Testis (tissue), 3 donors: ENCODE results near the gene TRIM15. TPM values are rescaled to one million over a fixed set of nuclear protein-coding genes. Genes with fewer than 3 reads are reported as not detected.

Experiments
- DNase-seq: peaks from one replicate; pipeline ENCODE4 v3.0.0-alpha.2; 2019
- H3K27ac ChIP-seq, 2 donors: fragments of 200-600 bp; sonication (generic); one replicate each; pipeline ENCODE4 v1.5.1; 2019
- H3K27me3 ChIP-seq: fragments of 200-600 bp; sonication (generic); one replicate; pipeline ENCODE4 v1.5.1; 2019
- H3K36me3 ChIP-seq: fragments of 200-600 bp; sonication (generic); one replicate; pipeline ENCODE4 v1.5.1; 2017; ENCODE audit warnings: low read depth; ENCODE audit errors: missing control alignments
- H3K4me1 ChIP-seq: fragments of 200-600 bp; sonication (generic); one replicate; pipeline ENCODE4 v1.5.1; 2019
- H3K4me3 ChIP-seq, 2 donors: fragments of 200-600 bp; sonication (generic); one replicate each; pipeline ENCODE4 v1.5.1; 2017 to 2019
- H3K9me3 ChIP-seq: fragments of 200-600 bp; sonication (generic); one replicate; pipeline ENCODE4 v1.5.1; 2017
- POLR2A ChIP-seq: fragments of 450-650 bp; IDR thresholded peaks from one replicate; pipeline ENCODE4 v1.6.1; 2017; ENCODE audit warnings: antibody characterized with exemption, mild to moderate bottlenecking, moderate library complexity
- WGBS, 2 donors: methylation state at CpG; one replicate each; pipeline ENCODE4 v1.1.5; 2018; 5-methylcytosine and 5-hydroxymethylcytosine counted together
- intact Hi-C: fragments of 100-400 bp; cut with DNase I; formaldehyde crosslinking; loops from one replicate; pipeline ENCODE4 v1.15.1; 2023; ENCODE audit warnings: low total_unique reads
- polyA plus RNA-seq: library from polyadenylated mRNA; stranded (reverse); fragments of 350-450 nt; fragmentation: Illumina TruSeq; extraction: RNeasy Lipid Tissue Mini Kit (QIAGEN cat#74804); gene quantifications from one replicate; pipeline ENCODE4 v1.2.3, GENCODE V29; 2014; ENCODE audit warnings: low read depth, low replicate concordance; ENCODE audit not compliant: insufficient read depth
- total RNA-seq, 2 donors: library from RNA; depleted of rRNA; stranded (reverse); fragments of >200 nt; gene quantifications; one replicate each; pipeline ENCODE4 v1.2.3, GENCODE V29; 2016
- TF ChIP-seq, protein P1 (sequence below), 3 experiments: fragments of 450-650 bp in 2 of 3; fragments of 200-600 bp in 1 of 3; sonication (generic) in 1 of 3; IDR thresholded peaks; one replicate each; pipeline ENCODE4 v1.5.1; 2016 to 2019; ENCODE audit warnings: antibody characterized with exemption in 3 of 3, mild to moderate bottlenecking in 2 of 3, moderate library complexity in 1 of 3

Gene TRIM15
- total and polyA plus RNA-seq, 3 donors from 2014 or later, result 0.25 to 1.1 TPM; not detected in 1

- no peak overlapping the region for H3K27ac ChIP-seq
- intact Hi-C loops, result no loop called here
- no peaks in the 10 kb centered on the region for H3K4me1 ChIP-seq
- H3K4me3 ChIP-seq, result no peak overlapping the region
- TF ChIP-seq POLR2A, result no peak
- TF ChIP-seq, protein P1, sequence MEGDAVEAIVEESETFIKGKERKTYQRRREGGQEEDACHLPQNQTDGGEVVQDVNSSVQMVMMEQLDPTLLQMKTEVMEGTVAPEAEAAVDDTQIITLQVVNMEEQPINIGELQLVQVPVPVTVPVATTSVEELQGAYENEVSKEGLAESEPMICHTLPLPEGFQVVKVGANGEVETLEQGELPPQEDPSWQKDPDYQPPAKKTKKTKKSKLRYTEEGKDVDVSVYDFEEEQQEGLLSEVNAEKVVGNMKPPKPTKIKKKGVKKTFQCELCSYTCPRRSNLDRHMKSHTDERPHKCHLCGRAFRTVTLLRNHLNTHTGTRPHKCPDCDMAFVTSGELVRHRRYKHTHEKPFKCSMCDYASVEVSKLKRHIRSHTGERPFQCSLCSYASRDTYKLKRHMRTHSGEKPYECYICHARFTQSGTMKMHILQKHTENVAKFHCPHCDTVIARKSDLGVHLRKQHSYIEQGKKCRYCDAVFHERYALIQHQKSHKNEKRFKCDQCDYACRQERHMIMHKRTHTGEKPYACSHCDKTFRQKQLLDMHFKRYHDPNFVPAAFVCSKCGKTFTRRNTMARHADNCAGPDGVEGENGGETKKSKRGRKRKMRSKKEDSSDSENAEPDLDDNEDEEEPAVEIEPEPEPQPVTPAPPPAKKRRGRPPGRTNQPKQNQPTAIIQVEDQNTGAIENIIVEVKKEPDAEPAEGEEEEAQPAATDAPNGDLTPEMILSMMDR (IDR thresholded peaks at IDR 0.05), result no peak
- no peaks in the 10 kb centered on the region for H3K27me3 ChIP-seq
- no peaks in the 10 kb centered on the region for H3K9me3 ChIP-seq
- H3K36me3 ChIP-seq, result no peaks in the 10 kb centered on the region
- no peak for DNase-seq
- WGBS, 2 donors, result 39 to 62% methylated on average over 2 of the region's 2 CpGs
Observed at GRCh38 chr6:30122515-30122914, 40.8 kb upstream of the TRIM15 start.

DNA sequence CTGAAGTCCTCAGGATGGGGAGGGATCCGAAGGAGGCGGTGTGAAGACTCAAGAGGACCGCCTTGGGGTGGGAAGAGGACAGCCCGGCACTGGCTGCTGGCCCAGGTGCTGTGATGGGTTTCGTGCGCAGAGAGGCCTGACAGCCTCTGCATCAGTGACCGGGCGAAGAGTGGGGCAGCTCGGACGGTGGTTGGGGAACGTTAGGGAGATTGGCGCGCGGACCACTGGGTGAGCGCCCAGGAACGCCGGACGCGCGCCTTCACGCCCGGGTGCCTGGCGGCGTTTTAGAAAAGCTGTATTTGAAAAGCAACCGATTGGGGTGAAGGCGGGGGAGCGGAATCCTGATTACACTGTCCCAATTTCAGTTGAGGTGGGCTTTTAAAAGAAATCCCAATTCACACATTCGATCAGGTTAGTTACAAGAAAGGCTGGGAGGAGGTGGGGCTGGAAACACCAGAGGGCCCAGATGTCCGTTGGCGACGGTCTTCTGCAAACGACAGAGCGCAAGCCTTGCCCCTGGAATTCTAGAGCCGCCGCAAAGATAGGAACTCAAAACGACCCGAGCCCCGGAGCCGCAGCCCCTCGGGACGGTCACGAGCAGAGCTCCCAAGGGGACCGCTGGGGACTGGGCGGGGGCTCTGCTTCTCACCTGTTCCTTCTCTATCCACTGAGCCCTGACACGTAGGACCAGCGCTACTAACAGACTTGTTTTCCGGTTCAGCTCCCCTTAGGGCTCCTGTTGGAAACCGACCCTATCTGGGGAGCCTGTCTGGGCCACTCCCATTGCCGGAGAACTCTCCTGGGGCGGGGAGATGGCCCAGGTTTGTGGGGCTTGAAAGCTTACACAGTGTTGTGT lies 35.9 kb upstream of the TRIM15 start:
- H3K9me3 ChIP-seq, result no peaks in the 10 kb centered on the region
- no peaks in the 10 kb centered on the region for H3K27me3 ChIP-seq
- H3K27ac ChIP-seq, result no peak overlapping the region
- DNase-seq, result peak; percentile 32
- 6 to 9% methylated on average over 50 of the region's 50 CpGs for WGBS, 2 donors
- peaks cover 12% of the 10 kb centered on the region for H3K4me1 ChIP-seq
- no peak for TF ChIP-seq POLR2A
- TF ChIP-seq, protein P1 (IDR thresholded peaks at IDR 0.05), result no peak
- H3K36me3 ChIP-seq, result no peaks in the 10 kb centered on the region
- intact Hi-C loops, result no loop called here
- H3K4me3 ChIP-seq, result peak overlapping the region; percentile 23 to 51

GRCh38 chr6:30129265-30130178 lies 33.8 kb upstream of the TRIM15 start:
- Histone ChIP-seq H3K9me3 (no peaks in the 10 kb centered on the region), H3K4me3 (no peak overlapping the region), H3K4me1 (peaks cover 15% of the 10 kb centered on the region), H3K27ac (no peak overlapping the region), H3K36me3 (no peaks in the 10 kb centered on the region), H3K27me3 (no peaks in the 10 kb centered on the region)
- 66 to 83% methylated on average over 10 of the region's 10 CpGs for WGBS, 2 donors
- no peak for TF ChIP-seq POLR2A
- TF ChIP-seq, protein P1 (IDR thresholded peaks at IDR 0.05), result no peak
- intact Hi-C loops, result no loop called here
- no peak for DNase-seq

DNA sequence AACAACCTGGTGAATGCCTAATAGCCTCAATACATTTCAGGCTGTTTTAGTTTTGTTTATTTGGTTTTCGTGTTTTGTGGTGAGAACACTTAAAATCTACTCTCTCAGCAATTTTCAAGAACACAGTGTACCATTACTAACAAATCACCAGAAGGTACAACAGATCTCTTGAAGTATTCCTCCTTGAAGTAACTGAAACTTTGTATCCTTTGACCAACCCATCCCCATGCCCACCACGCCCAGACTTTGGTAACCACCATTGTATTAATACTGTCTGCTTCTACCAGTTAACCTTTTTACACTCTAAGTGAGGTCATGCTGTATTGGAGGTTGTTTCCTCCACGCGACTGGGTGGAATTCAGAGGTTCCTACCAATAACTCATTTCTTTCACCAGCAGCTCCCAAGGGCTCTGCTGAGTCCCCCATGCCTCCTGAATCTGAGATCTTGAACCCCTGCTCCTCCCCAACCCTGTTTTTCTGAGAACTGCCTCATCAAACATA lies 33.1 kb upstream of the TRIM15 start:
- H3K4me1 ChIP-seq, result peaks cover 15% of the 10 kb centered on the region
- no peaks in the 10 kb centered on the region for H3K9me3 ChIP-seq
- TF ChIP-seq POLR2A, result no peak
- TF ChIP-seq, protein P1 (IDR thresholded peaks at IDR 0.05), result no peak
- 31 to 34% methylated on average over 4 of the region's 4 CpGs for WGBS, 2 donors
- intact Hi-C loops, result no loop called here
- H3K4me3 ChIP-seq, result no peak overlapping the region
- no peaks in the 10 kb centered on the region for H3K36me3 ChIP-seq
- no peaks in the 10 kb centered on the region for H3K27me3 ChIP-seq
- H3K27ac ChIP-seq, result no peak overlapping the region
- no peak for DNase-seq
